SK-N-SH (cell line): ENCODE data around the gene TMPRSS2. TPM values are rescaled to one million over a fixed set of nuclear protein-coding genes. Genes with fewer than 3 reads are reported as not detected.

Experiments
- CTCF ChIA-PET: fragments of 300-600, 350-600 bp; formaldehyde crosslinking; extraction: SDS; loops from one replicate; lab custom pipeline; 2021; lab: Yijun Ruan, JAX
- POLR2A ChIA-PET: fragments of 350-600 bp; sonication (Branson Sonifier 250); formaldehyde crosslinking; extraction: SDS; loops from one replicate; lab custom pipeline; 2020; ENCODE audit warnings: antibody characterized with exemption, inconsistent platforms; lab: Yijun Ruan, JAX
- DNase-seq: peaks from one replicate; pipeline ENCODE4 v3.0.0; 2012
- H2AFZ ChIP-seq: fragments of 200-600 bp; sonication (generic); 2 replicates; pipeline ENCODE4 v1.8.1; 2016; ENCODE audit warnings: antibody characterized with exemption, mild to moderate bottlenecking, low read depth
- H3F3A ChIP-seq: fragments of 200-600 bp; sonication (generic); replicated peaks from 2 replicates; pipeline ENCODE3; 2016; ENCODE audit warnings: antibody characterized with exemption, mild to moderate bottlenecking; ENCODE audit not compliant: insufficient read depth
- H3K27ac ChIP-seq, 2 experiments: fragments of 200-500 bp in 1 of 2; fragments of 200-600 bp in 1 of 2; sonication (Bioruptor generic) in 1 of 2; sonication (generic), shearing (Covaris generic) in 1 of 2; 2 replicates each; pipeline versions ENCODE4 v1.5.1 to v1.6.1; 2014 to 2016; ENCODE audit warnings: low read depth in 2 of 2, inconsistent platforms in 1 of 2, low read length in 1 of 2, mild to moderate bottlenecking in 1 of 2, mixed read lengths in 1 of 2
- H3K27me3 ChIP-seq: fragments of 200-600 bp; sonication (generic), shearing (Covaris generic); 2 replicates; pipeline ENCODE4 v1.6.1; 2016; ENCODE audit warnings: mixed run types; ENCODE audit not compliant: insufficient read depth
- H3K36me3 ChIP-seq, 2 experiments: fragments of 200-500 bp in 1 of 2; fragments of 200-600 bp in 1 of 2; sonication (Bioruptor generic) in 1 of 2; sonication (generic) in 1 of 2; replicated peaks in 1 of 2; 2 replicates each; pipeline versions ENCODE3 to v1.5.1; 2014 to 2016; ENCODE audit warnings: low read length in 1 of 2, mild to moderate bottlenecking in 1 of 2; ENCODE audit not compliant: insufficient read depth in 2 of 2, control insufficient read depth in 1 of 2
- H3K4me1 ChIP-seq, 2 experiments: fragments of 200-500 bp in 1 of 2; fragments of 200-600 bp in 1 of 2; sonication (Bioruptor generic) in 1 of 2; sonication (generic), shearing (Covaris generic) in 1 of 2; 2 replicates each; pipeline versions ENCODE4 v1.5.1 to v1.6.1; 2014 to 2016; ENCODE audit warnings: low read depth in 1 of 2, low read length in 1 of 2, mixed run types in 1 of 2; ENCODE audit not compliant: insufficient read depth in 2 of 2, control insufficient read depth in 1 of 2
- H3K4me2 ChIP-seq: fragments of 200-600 bp; sonication (generic), shearing (Covaris generic); 2 replicates; pipeline ENCODE4 v1.6.1; 2017; ENCODE audit warnings: mixed run types
- H3K4me3 ChIP-seq, 2 experiments: fragments of 200-500 bp in 1 of 2; fragments of 200-600 bp in 1 of 2; sonication (Bioruptor generic) in 1 of 2; sonication (generic), shearing (Covaris generic) in 1 of 2; 2 replicates each; pipeline versions ENCODE4 v1.5.1 to v1.8.1; 2014 to 2016; ENCODE audit warnings: low read depth in 2 of 2, inconsistent platforms in 1 of 2, low read length in 1 of 2, mild to moderate bottlenecking in 1 of 2, mixed read lengths in 1 of 2, moderate library complexity in 1 of 2
- H3K79me2 ChIP-seq: fragments of 200-600 bp; sonication (generic); 2 replicates; pipeline ENCODE4 v1.8.1; 2017; ENCODE audit warnings: mild to moderate bottlenecking; ENCODE audit not compliant: insufficient read depth
- H3K9ac ChIP-seq: fragments of 200-600 bp; sonication (generic); 2 replicates; pipeline ENCODE4 v1.6.1; 2017; ENCODE audit warnings: mixed run types
- H3K9me2 ChIP-seq: fragments of 200-600 bp; sonication (generic); 2 replicates; pipeline ENCODE4 v1.6.1; 2017; ENCODE audit warnings: mixed run types
- H3K9me3 ChIP-seq: fragments of 200-600 bp; sonication (generic); 2 replicates; pipeline ENCODE4 v1.6.1; 2017; ENCODE audit warnings: mixed run types, mild to moderate bottlenecking, moderate library complexity
- H4K20me1 ChIP-seq: fragments of 200-600 bp; sonication (generic); 2 replicates; pipeline ENCODE4 v1.6.1; 2017; ENCODE audit warnings: mild to moderate bottlenecking, mixed run types; ENCODE audit not compliant: insufficient read depth
- CHD2 ChIP-seq: fragments of 150-350 bp; IDR thresholded peaks from 2 replicates; pipeline ENCODE4 v1.6.1; 2018; ENCODE audit warnings: low read length; ENCODE audit not compliant: partially characterized antibody
- EP300 ChIP-seq, 2 experiments: IDR thresholded peaks; 2 replicates each; pipeline versions ENCODE4 v1.4.0 to v1.6.1; 2012; ENCODE audit warnings: borderline replicate concordance in 1 of 2, low read depth in 1 of 2, low read length in 1 of 2
- FOXM1 ChIP-seq: IDR thresholded peaks from 2 replicates; pipeline ENCODE4 v1.4.0; 2012; ENCODE audit warnings: low read depth, mild to moderate bottlenecking
- GATA2 ChIP-seq: sonication (generic); formaldehyde crosslinking; IDR thresholded peaks from 2 replicates; pipeline ENCODE4 v1.5.0; 2020; ENCODE audit warnings: mild to moderate bottlenecking, missing genetic modification reagents
- JUND ChIP-seq: IDR thresholded peaks from 2 replicates; pipeline ENCODE4 v1.4.0; 2012
- MEF2A ChIP-seq: IDR thresholded peaks from 2 replicates; pipeline ENCODE4 v1.4.0; 2012; ENCODE audit warnings: low read depth, borderline replicate concordance
- NFIC ChIP-seq: IDR thresholded peaks from 2 replicates; pipeline ENCODE4 v1.4.0; 2012; ENCODE audit warnings: borderline replicate concordance
- NRF1 ChIP-seq: IDR thresholded peaks from 2 replicates; pipeline ENCODE4 v1.6.1; 2012; ENCODE audit warnings: low read depth, mild to moderate bottlenecking, low read length
- POLR2AphosphoS5 ChIP-seq: IDR thresholded peaks from 2 replicates; pipeline ENCODE4 v1.6.1; 2012; ENCODE audit warnings: low read depth, low read length
- RAD21 ChIP-seq: IDR thresholded peaks from 2 replicates; pipeline ENCODE4 v1.6.1; 2012; ENCODE audit warnings: mild to moderate bottlenecking, low read length
- RCOR1 ChIP-seq: fragments of 150-350 bp; IDR thresholded peaks from 2 replicates; pipeline ENCODE4 v1.6.1; 2017; ENCODE audit warnings: antibody characterized with exemption, low read length
- RFX5 ChIP-seq: IDR thresholded peaks from 2 replicates; pipeline ENCODE4 v1.6.1; 2012; ENCODE audit warnings: mild to moderate bottlenecking, improper control_type of control experiment, low read length
- RXRA ChIP-seq: IDR thresholded peaks from 2 replicates; pipeline ENCODE4 v1.4.0; 2012; ENCODE audit warnings: low read depth, mild to moderate bottlenecking, borderline replicate concordance
- SIN3A ChIP-seq: IDR thresholded peaks from 2 replicates; pipeline ENCODE4 v1.6.1; 2012; ENCODE audit warnings: low read depth, mild to moderate bottlenecking, low read length, moderate library complexity, borderline replicate concordance
- SMC3 ChIP-seq: IDR thresholded peaks from 2 replicates; pipeline ENCODE4 v1.6.1; 2012; ENCODE audit warnings: low read depth, low read length, improper control_type of control experiment
- TAF1 ChIP-seq: IDR thresholded peaks from 2 replicates; pipeline ENCODE4 v1.6.1; 2012; ENCODE audit warnings: low read depth, mild to moderate bottlenecking, low read length, moderate library complexity, borderline replicate concordance
- TEAD4 ChIP-seq: IDR thresholded peaks from 2 replicates; pipeline ENCODE4 v1.4.0; 2012; ENCODE audit warnings: mild to moderate bottlenecking, borderline replicate concordance; ENCODE audit not compliant: insufficient read depth
- WGBS: methylation state at CpG from one replicate; pipeline ENCODE4 v1.1.6; 2017; ENCODE audit warnings: low lambda C conversion rate; 5-methylcytosine and 5-hydroxymethylcytosine counted together
- polyA plus RNA-seq, 3 experiments: library from polyadenylated mRNA; depleted of rRNA; stranded (reverse); fragments of >200 nt; gene quantifications; 2 replicates each; pipeline ENCODE4 v1.2.3, GENCODE V29; 2012
- TF ChIP-seq, protein P1 (sequence below): IDR thresholded peaks from 2 replicates; pipeline ENCODE4 v1.4.0; 2012; ENCODE audit warnings: low read depth, borderline replicate concordance
- TF ChIP-seq, protein P2 (sequence below): IDR thresholded peaks from 2 replicates; pipeline ENCODE4 v1.4.0; 2012; ENCODE audit warnings: low read depth
- TF ChIP-seq, protein P3 (sequence below): IDR thresholded peaks from 2 replicates; pipeline ENCODE4; 2012
- TF ChIP-seq, protein P4 (sequence below): IDR thresholded peaks from 2 replicates; pipeline ENCODE4 v1.4.0; 2012; ENCODE audit warnings: low read depth, borderline replicate concordance
- TF ChIP-seq, protein P5 (sequence below): fragments of 200-600 bp; sonication (generic); IDR thresholded peaks from 2 replicates; pipeline ENCODE4 v1.6.1; 2017; ENCODE audit warnings: antibody characterized with exemption, mild to moderate bottlenecking, moderate library complexity

The TMPRSS2 gene
- polyA plus RNA-seq, 1 of the 3 experiments (the other 2 are of a cell fraction) = not detected

DNA sequence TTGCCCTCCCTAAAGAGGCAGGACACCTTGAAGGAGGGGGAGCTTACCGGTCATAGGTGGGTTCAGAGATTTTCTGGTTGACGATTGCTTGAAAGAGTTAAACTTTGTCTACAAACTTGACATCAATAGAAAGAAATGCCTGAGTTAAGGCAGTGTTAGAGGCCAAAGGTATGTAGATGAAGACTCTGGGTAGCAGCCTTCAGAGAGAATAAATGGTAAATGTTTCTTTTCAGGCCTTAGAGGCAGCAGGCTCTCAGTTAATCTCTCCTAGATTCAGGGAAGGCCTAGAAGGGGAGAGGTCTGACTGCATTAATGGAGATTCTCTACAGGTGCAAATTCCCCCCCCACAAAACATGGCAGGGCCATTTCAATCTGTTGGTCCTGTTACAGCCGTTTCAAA lies 54.2 kb downstream of the TMPRSS2 start:
- Histone ChIP-seq H4K20me1 (no peaks in the 10 kb centered on the region), H3K9me2 (no peaks in the 10 kb centered on the region), H2AFZ (no peak overlapping the region), H3K4me3 (no peak overlapping the region), H3K9ac (no peak overlapping the region), H3K79me2 (no peaks in the 10 kb centered on the region), H3K36me3 (no peaks in the 10 kb centered on the region), H3K9me3 (no peaks in the 10 kb centered on the region), H3K4me1 (no peaks in the 10 kb centered on the region), H3K4me2 (no peak overlapping the region), H3F3A (no peaks in the 10 kb centered on the region), H3K27ac (no peak overlapping the region), H3K27me3 (no peaks in the 10 kb centered on the region)
- POLR2A ChIA-PET = no interaction called here
- no peak for TF ChIP-seq POLR2AphosphoS5
- TF ChIP-seq, protein P1, sequence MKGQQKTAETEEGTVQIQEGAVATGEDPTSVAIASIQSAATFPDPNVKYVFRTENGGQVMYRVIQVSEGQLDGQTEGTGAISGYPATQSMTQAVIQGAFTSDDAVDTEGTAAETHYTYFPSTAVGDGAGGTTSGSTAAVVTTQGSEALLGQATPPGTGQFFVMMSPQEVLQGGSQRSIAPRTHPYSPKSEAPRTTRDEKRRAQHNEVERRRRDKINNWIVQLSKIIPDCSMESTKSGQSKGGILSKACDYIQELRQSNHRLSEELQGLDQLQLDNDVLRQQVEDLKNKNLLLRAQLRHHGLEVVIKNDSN = no peak
- no peak for TF ChIP-seq RXRA
- TF ChIP-seq RCOR1 = no peak
- no peak for TF ChIP-seq NRF1
- no peak for TF ChIP-seq MEF2A
- no peak for TF ChIP-seq TEAD4
- TF ChIP-seq SIN3A = no peak
- TF ChIP-seq, protein P2, sequence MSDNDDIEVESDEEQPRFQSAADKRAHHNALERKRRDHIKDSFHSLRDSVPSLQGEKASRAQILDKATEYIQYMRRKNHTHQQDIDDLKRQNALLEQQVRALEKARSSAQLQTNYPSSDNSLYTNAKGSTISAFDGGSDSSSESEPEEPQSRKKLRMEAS = no peak
- TF ChIP-seq CHD2 = no peak
- TF ChIP-seq JUND = no peak
- no peak for TF ChIP-seq NFIC
- TF ChIP-seq, protein P3, sequence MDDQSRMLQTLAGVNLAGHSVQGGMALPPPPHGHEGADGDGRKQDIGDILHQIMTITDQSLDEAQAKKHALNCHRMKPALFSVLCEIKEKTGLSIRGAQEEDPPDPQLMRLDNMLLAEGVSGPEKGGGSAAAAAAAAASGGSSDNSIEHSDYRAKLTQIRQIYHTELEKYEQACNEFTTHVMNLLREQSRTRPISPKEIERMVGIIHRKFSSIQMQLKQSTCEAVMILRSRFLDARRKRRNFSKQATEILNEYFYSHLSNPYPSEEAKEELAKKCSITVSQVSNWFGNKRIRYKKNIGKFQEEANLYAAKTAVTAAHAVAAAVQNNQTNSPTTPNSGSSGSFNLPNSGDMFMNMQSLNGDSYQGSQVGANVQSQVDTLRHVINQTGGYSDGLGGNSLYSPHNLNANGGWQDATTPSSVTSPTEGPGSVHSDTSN = no peak
- WGBS = 31% methylated on average over 3 of the region's 3 CpGs
- no peak for DNase-seq
- CTCF ChIA-PET = no interaction called here

DNA sequence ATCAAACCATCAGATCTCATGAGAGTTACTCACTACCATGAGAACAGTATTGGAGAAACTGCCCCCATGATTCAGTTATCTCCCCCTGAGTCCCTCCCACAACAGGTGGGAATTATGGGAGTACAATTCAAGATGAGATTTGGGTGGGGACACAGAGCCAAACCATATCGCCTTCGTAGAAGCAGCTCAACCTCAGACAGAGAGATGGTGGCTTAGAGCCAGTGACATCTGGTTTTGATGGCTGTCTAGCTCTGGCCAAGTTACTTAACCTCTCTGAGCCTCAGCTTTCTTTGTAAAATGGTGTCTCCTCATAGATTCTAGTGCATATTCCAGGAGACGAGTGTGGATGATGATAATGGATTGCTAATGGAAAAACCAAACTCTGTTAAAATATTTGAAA lies 54.8 kb downstream of the TMPRSS2 start:
- ChIA-PET POLR2A (no interaction called here), CTCF (no interaction called here)
- H3K27ac ChIP-seq = no peak overlapping the region
- no peaks in the 10 kb centered on the region for H3F3A ChIP-seq
- H3K36me3 ChIP-seq = no peaks in the 10 kb centered on the region
- no peak overlapping the region for H3K9ac ChIP-seq
- 67% methylated on average over 3 of the region's 3 CpGs for WGBS
- H3K4me2 ChIP-seq = no peak overlapping the region
- H3K4me1 ChIP-seq = no peaks in the 10 kb centered on the region
- no peaks in the 10 kb centered on the region for H3K9me3 ChIP-seq
- H3K4me3 ChIP-seq = no peak overlapping the region
- H3K9me2 ChIP-seq = no peaks in the 10 kb centered on the region
- H3K79me2 ChIP-seq = no peaks in the 10 kb centered on the region
- H2AFZ ChIP-seq = no peak overlapping the region
- H3K27me3 ChIP-seq = no peaks in the 10 kb centered on the region
- no peaks in the 10 kb centered on the region for H4K20me1 ChIP-seq
- DNase-seq = no peak
- TF ChIP-seq TEAD4 (no peak), RFX5 (no peak), FOXM1 (no peak), RAD21 (no peak), EP300 (IDR thresholded peaks at IDR 0.05; ENCODE audit: borderline replicate concordance in 1 of 2, low read depth in 1 of 2, low read length in 1 of 2) (no peak), SMC3 (no peak), CHD2 (no peak), TAF1 (no peak), GATA2 (CRISPR knock-in tag) (no peak), NRF1 (no peak)
- TF ChIP-seq, protein P4, sequence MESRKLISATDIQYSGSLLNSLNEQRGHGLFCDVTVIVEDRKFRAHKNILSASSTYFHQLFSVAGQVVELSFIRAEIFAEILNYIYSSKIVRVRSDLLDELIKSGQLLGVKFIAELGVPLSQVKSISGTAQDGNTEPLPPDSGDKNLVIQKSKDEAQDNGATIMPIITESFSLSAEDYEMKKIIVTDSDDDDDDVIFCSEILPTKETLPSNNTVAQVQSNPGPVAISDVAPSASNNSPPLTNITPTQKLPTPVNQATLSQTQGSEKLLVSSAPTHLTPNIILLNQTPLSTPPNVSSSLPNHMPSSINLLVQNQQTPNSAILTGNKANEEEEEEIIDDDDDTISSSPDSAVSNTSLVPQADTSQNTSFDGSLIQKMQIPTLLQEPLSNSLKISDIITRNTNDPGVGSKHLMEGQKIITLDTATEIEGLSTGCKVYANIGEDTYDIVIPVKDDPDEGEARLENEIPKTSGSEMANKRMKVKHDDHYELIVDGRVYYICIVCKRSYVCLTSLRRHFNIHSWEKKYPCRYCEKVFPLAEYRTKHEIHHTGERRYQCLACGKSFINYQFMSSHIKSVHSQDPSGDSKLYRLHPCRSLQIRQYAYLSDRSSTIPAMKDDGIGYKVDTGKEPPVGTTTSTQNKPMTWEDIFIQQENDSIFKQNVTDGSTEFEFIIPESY = no peak
- TF ChIP-seq, protein P2 = no peak
- TF ChIP-seq, protein P5, sequence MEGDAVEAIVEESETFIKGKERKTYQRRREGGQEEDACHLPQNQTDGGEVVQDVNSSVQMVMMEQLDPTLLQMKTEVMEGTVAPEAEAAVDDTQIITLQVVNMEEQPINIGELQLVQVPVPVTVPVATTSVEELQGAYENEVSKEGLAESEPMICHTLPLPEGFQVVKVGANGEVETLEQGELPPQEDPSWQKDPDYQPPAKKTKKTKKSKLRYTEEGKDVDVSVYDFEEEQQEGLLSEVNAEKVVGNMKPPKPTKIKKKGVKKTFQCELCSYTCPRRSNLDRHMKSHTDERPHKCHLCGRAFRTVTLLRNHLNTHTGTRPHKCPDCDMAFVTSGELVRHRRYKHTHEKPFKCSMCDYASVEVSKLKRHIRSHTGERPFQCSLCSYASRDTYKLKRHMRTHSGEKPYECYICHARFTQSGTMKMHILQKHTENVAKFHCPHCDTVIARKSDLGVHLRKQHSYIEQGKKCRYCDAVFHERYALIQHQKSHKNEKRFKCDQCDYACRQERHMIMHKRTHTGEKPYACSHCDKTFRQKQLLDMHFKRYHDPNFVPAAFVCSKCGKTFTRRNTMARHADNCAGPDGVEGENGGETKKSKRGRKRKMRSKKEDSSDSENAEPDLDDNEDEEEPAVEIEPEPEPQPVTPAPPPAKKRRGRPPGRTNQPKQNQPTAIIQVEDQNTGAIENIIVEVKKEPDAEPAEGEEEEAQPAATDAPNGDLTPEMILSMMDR = no peak
- TF ChIP-seq, protein P3 = no peak
